HG03064 (cell line): ENCODE data around the gene GALNT13.

Experiments
- ATAC-seq: cut with Tn5 transposase; IDR thresholded peaks from one replicate; pipeline ENCODE4 v1.9.1; 2021; ENCODE audit warnings: low read depth; ENCODE audit not compliant: unreplicated experiment

The GALNT13 gene

GRCh38 chr2:154203902-154204301 lies 332.2 kb downstream of the GALNT13 start:
- ATAC-seq = no peak

DNA sequence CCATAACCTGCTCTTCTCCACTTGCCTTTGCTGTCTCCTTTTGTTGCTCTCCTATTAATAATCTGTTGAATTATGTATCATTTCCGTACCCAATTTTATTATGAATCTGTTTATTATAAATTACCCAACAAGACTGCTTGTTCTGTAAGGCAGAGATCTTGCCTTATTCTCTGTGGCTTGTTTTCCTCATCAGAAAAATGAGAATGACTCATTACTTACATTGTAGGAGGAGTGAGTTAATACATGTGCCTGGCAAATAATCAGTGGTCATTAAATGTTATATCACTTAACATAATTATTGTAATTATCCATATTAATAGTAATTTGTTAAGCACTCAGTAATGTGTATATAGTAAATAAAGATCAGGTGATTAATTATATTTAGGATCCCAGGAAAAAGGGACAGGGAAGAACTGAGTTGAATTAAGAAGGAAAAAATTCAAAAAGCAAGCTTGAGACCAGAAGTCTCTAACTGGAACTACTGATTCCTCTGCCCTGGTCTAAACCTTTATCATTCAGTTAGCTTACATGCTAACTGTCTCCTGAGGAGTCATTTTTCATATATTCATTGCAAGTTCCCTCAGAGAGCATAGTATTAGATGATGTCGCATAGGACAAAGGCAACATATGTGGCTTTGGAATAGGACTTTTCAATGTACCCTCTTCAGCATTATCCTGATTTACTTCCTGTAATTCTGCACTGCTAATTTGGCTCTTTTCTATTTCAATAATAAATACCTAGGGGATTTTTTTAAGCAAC lies 335.7 kb downstream of the GALNT13 start:
- no peak for ATAC-seq

- no peak for ATAC-seq
These were observed 352.0 kb downstream of the GALNT13 start for GRCh38 chr2:154223726-154224125.

DNA sequence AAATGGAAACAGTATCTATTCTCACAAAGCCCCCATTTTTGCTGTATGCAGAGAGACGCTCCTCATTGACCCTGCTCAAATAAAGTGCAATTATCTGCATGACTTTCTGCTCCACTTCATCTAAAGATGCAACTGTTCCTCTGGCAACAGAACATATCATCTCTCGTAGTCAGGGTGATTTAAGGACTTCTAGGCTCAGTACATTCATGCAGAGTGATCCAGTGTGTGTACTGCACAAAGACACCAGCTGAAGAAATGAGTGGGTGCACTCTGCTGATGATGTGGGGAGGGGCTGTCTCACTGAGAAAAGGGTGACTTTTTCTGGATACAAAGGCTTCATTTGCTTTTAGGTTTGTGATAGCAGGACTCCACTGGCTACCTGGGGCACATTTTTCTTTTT lies 355.2 kb downstream of the GALNT13 start:
- no peak for ATAC-seq

GRCh38 chr2:154228566-154229280 lies 357.0 kb downstream of the GALNT13 start:
- ATAC-seq = no peak

GRCh38 chr2:154229966-154230365 lies 358.2 kb downstream of the GALNT13 start:
- ATAC-seq = no peak

DNA sequence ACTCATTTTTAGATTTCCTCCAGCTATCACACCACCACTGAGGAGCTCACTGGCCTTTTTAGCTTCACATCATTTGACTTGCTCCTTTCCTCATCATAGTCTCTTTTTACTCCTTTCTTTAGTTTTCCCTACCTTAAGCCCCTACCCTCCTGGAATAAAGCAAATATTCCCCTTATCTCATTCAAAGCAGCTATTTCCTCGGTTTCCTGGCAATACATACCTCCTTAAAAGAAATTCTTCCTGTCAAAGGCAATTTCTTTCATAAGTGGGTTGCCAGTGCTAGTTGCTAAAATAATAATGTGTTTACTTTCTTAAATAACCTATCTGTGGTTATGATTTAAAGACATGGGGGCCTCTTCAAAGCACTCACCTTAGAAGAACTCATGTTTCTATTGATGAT lies 359.3 kb downstream of the GALNT13 start:
- no peak for ATAC-seq

- ATAC-seq = no peak
These were observed 361.5 kb downstream of the GALNT13 start for GRCh38 chr2:154233231-154233630.

DNA sequence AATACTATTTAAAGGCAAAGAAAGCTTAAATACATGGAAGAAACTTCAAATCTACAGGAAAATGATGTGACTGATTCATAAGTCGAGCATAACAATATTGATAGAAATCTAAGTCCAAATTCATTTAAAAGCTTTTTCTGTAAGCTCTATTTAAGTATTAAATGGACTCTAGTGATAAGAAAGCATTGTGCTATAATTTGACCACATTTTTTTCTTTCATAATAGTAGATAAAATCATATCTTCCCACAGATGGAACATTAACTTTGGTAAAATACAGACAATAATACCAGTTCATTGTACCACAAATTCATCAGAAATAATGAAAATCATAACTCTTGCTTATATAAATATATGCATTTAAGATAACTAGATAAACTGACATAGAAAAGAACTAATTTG lies 366.5 kb downstream of the GALNT13 start:
- no peak for ATAC-seq

- no peak for ATAC-seq
These were observed 368.6 kb downstream of the GALNT13 start for GRCh38 chr2:154240316-154240715.

DNA sequence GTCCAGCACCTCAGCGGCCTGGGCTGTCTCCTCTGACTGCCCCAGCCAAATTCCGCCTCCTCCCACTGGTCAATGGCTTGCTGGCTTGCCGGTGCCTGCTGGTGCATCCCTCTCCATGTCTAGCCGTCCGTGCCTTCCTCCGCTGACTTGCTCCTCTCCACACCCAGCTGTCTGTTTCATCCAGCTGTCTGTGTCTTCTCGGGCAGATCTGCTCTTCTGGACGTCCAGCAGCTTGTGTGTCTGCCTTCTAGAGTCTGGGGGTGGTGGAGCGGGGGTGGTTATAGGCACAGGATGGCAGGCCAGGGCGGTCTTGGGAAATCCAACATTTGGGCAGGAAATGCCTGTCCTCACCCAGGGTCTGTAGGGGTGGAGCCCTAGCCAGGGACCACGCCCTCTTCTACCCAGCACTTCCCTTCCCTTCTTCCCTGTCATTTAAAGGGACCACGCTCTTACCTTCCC lies 369.2 kb downstream of the GALNT13 start:
- no peak for ATAC-seq

- no peak for ATAC-seq
These were observed 371.0 kb downstream of the GALNT13 start for GRCh38 chr2:154242687-154243086.

- no peak for ATAC-seq
These were observed 372.0 kb downstream of the GALNT13 start for GRCh38 chr2:154243685-154244084.

GRCh38 chr2:154244932-154245331 lies 373.2 kb downstream of the GALNT13 start:
- ATAC-seq = no peak

- ATAC-seq = no peak
These were observed 375.8 kb downstream of the GALNT13 start for GRCh38 chr2:154247503-154247902.

GRCh38 chr2:154256136-154256535 lies 384.4 kb downstream of the GALNT13 start:
- no peak for ATAC-seq

DNA sequence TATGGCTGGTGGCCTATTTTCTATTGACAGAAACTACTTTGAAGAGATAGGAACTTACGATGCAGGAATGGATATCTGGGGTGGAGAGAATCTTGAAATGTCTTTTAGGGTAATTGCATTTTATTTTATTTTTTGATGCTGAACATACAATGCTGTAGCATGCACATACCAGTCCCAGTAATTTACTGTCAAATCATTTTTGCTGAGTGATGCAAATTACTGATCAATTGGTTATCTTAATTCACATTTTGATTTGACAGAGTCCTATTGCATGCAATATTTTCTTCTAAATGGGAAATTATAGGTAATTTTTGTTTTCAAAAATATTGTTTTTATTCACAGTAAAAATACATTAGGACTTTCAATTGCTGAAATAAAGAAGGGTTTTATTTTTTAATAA lies 387.3 kb downstream of the GALNT13 start:
- no peak for ATAC-seq

GRCh38 chr2:154261473-154262027 lies 389.8 kb downstream of the GALNT13 start:
- no peak for ATAC-seq

- ATAC-seq = no peak
These were observed 391.5 kb downstream of the GALNT13 start for GRCh38 chr2:154263206-154263605.

DNA sequence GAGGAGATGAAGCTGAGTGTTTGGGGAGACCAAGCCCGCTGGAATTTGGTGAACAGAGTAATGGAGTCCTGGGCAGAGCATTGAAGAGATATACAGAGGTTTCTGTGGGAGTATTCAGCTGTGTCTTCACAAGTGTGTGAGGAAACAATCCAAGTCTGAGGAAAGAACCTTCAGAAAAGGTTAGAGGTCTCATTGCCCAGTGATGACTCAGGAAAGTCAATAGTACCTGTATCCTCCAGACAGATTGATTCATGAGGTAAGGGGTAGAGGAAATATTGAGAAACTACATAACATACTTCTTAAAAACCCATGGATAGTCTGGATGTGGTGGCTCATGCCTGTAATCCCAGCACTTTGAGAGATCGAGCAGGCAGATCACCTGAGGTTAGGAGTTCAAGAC lies 392.3 kb downstream of the GALNT13 start:
- no peak for ATAC-seq

GRCh38 chr2:154267983-154268382 lies 396.3 kb downstream of the GALNT13 start:
- no peak for ATAC-seq

DNA sequence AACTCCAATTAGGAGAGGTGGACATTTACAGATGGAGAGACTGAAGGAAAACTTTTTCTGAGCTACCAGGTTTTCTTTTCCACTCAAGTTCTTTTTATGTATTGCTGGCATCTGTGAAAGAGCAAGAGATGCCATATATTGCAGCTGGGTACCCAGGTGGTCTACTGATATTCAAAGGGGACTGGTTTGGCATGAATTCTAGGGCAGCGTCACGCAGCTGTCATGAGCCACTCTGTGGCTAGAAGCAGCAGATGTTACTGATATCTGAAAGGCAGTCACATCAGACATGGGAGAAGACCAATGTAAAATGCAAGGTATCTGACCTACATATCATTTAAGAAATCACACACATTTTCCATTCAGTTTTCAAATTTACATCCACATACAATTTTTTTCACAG lies 408.8 kb downstream of the GALNT13 start:
- no peak for ATAC-seq
